Gastrocnemius medialis (tissue), 4 donors: ENCODE measurements around the gene GRIN2C. TPM values are rescaled to one million over a fixed set of nuclear protein-coding genes. Genes with fewer than 3 reads are reported as not detected.

Experiments
- ATAC-seq, 2 donors: fragments of 150-250 bp; one replicate each; pipeline ENCODE4 v1.9.1; 2016
- DNase-seq, 2 donors: peaks; one replicate each; pipeline ENCODE4 v3.0.0-alpha.2; 2019
- H3K27ac ChIP-seq, 4 donors: fragments of 200-600 bp; sonication (generic); 1 replicate in 1 of 4; 2 replicates in 3 of 4; pipeline ENCODE4 v1.5.1; 2016 to 2018; ENCODE audit warnings: mild to moderate bottlenecking in 2 of 4, moderate library complexity in 1 of 4
- H3K27me3 ChIP-seq, 3 donors: fragments of 200-600 bp; sonication (generic) in 2 of 3; 1 replicate in 1 of 3; 2 replicates in 2 of 3; pipeline versions ENCODE4 v1.5.1 to v1.6.0; 2016 to 2019; ENCODE audit warnings: mild to moderate bottlenecking in 1 of 3, moderate library complexity in 1 of 3
- H3K36me3 ChIP-seq, 2 donors: fragments of 200-600 bp; sonication (generic) in 1 of 2; one replicate each; pipeline ENCODE4 v1.5.1; 2017 to 2018
- H3K4me1 ChIP-seq, 2 donors: fragments of 200-600 bp; sonication (generic) in 1 of 2; one replicate each; pipeline ENCODE4 v1.5.1; 2016 to 2017; ENCODE audit warnings: mild to moderate bottlenecking in 2 of 2
- H3K4me3 ChIP-seq, 4 donors: fragments of 200-600 bp; sonication (generic) in 3 of 4; 1 replicate in 1 of 4; 2 replicates in 3 of 4; pipeline ENCODE4 v1.5.1; 2016 to 2019; ENCODE audit warnings: mild to moderate bottlenecking in 2 of 4
- H3K9me3 ChIP-seq, 3 donors: fragments of 200-600 bp; sonication (generic) in 2 of 3; 1 replicate in 1 of 3; 2 replicates in 2 of 3; pipeline ENCODE4 v1.5.1; 2016 to 2019
- CTCF ChIP-seq, 5 experiments: fragments of 450-650 bp in 3 of 5; fragments of 200-600 bp in 2 of 5; sonication (generic) in 2 of 5; IDR thresholded peaks in 4 of 5; conservative IDR thresholded peaks in 1 of 5; 1 replicate in 4 of 5; 2 replicates in 1 of 5; pipeline ENCODE4 v1.5.1; 2016 to 2019; ENCODE audit warnings: antibody characterized with exemption in 5 of 5, mild to moderate bottlenecking in 3 of 5, moderate library complexity in 3 of 5
- POLR2A ChIP-seq, 2 donors: fragments of 450-650 bp; IDR thresholded peaks; one replicate each; pipeline ENCODE4 v1.6.1; 2017; ENCODE audit warnings: antibody characterized with exemption in 2 of 2, mild to moderate bottlenecking in 2 of 2, moderate library complexity in 2 of 2
- in situ Hi-C, 4 donors: fragments of 200-750 bp; cut with MboI; loops; one replicate each; pipeline versions ENCODE4 v1.15.0 to v1.8.0; 2017; ENCODE audit warnings: low sequenced_read_pairs in 4 of 4
- intact Hi-C: fragments of 100-400 bp; cut with DNase I; formaldehyde crosslinking; loops from one replicate; pipeline ENCODE4 v1.15.1; 2023; ENCODE audit warnings: low total_unique reads
- total RNA-seq, 4 donors: library from RNA; depleted of rRNA; stranded (reverse); fragments of >200 nt; gene quantifications; one replicate each; pipeline versions ENCODE4 v1.1.0 to v1.2.3, GENCODE V29; 2016

Gene GRIN2C
- total RNA-seq, 4 donors from 2014 or later: 1.2 to 1.5 TPM; not detected in 2

- in situ Hi-C loops: no loop called here
These were observed 18.6 kb downstream of the GRIN2C start for GRCh38 chr17:74840989-74841666.

GRCh38 chr17:74839990-74840852 is 19.5 kb downstream of the GRIN2C start:
- intact Hi-C loops (no loop called here), in situ Hi-C loops (no loop called here)
- Histone ChIP-seq H3K36me3 (peaks cover 0 to 9% of the 10 kb centered on the region in 2 donors), H3K4me3 (no peak overlapping the region), H3K27me3 (peaks cover 0 to 20% (median 15%) of the 10 kb centered on the region in 3 donors), H3K4me1 (peaks cover 15 to 17% of the 10 kb centered on the region in 2 donors), H3K27ac (peak overlapping the region in 1 of 4 donors; percentile 2), H3K9me3 (no peaks in the 10 kb centered on the region)
- DNase-seq: no peak
- no peak for ATAC-seq
- TF ChIP-seq CTCF (IDR thresholded peaks at IDR 0.05 in 4 of 5, conservative IDR thresholded peaks at IDR 0.05 in 1 of 5) (no peak), POLR2A (IDR thresholded peaks at IDR 0.05) (no peak)

More at GRCh38 chr17:74840989-74841666, 18.6 kb downstream of the GRIN2C start:
- no peak overlapping the region for H3K4me3 ChIP-seq
- peaks cover 15 to 17% of the 10 kb centered on the region in 2 donors for H3K4me1 ChIP-seq
- intact Hi-C loops: no loop called here
- peak overlapping the region in 2 of 4 donors; percentile 2 to 35 for H3K27ac ChIP-seq
- TF ChIP-seq POLR2A (IDR thresholded peaks at IDR 0.05) (no peak), CTCF (IDR thresholded peaks at IDR 0.05 in 4 of 5, conservative IDR thresholded peaks at IDR 0.05 in 1 of 5) (no peak)
- ATAC-seq: peak; percentile 26 to 51
- DNase-seq: peak; percentile 31
- H3K36me3 ChIP-seq: peaks cover 0 to 8% of the 10 kb centered on the region in 2 donors
- peaks cover 0 to 20% (median 19%) of the 10 kb centered on the region in 3 donors for H3K27me3 ChIP-seq
- no peaks in the 10 kb centered on the region for H3K9me3 ChIP-seq

GRCh38 chr17:74838274-74838673 is 21.4 kb downstream of the GRIN2C start:
- in situ Hi-C loops: no loop called here
- no peaks in the 10 kb centered on the region for H3K9me3 ChIP-seq
- DNase-seq (no peak), ATAC-seq (no peak)
- H3K4me1 ChIP-seq: peaks cover 15 to 17% of the 10 kb centered on the region in 2 donors
- H3K27ac ChIP-seq: no peak overlapping the region
- intact Hi-C loops: no loop called here
- peaks cover 0 to 9% of the 10 kb centered on the region in 2 donors for H3K36me3 ChIP-seq
- H3K27me3 ChIP-seq: peaks cover 0 to 12% (median 5%) of the 10 kb centered on the region in 3 donors
- no peak for TF ChIP-seq CTCF (IDR thresholded peaks at IDR 0.05 in 4 of 5, conservative IDR thresholded peaks at IDR 0.05 in 1 of 5)
- no peak for TF ChIP-seq POLR2A (IDR thresholded peaks at IDR 0.05)
- no peak overlapping the region for H3K4me3 ChIP-seq

- in situ Hi-C loops: no loop called here
- TF ChIP-seq POLR2A (IDR thresholded peaks at IDR 0.05): no peak
- no peak for TF ChIP-seq CTCF (IDR thresholded peaks at IDR 0.05 in 4 of 5, conservative IDR thresholded peaks at IDR 0.05 in 1 of 5)
These were observed 22.8 kb downstream of the GRIN2C start for GRCh38 chr17:74836691-74837467.

More at GRCh38 chr17:74836691-74837467, 22.8 kb downstream of the GRIN2C start:
- Histone ChIP-seq H3K4me3 (no peak overlapping the region), H3K36me3 (peaks cover 0 to 9% of the 10 kb centered on the region in 2 donors), H3K4me1 (peaks cover 15% of the 10 kb centered on the region in 2 donors), H3K9me3 (no peaks in the 10 kb centered on the region), H3K27ac (no peak overlapping the region), H3K27me3 (peaks cover 0 to 4% (median 3%) of the 10 kb centered on the region in 3 donors)
- DNase-seq: no peak
- no peak for ATAC-seq
- intact Hi-C loops: no loop called here
